Inflammatory macrophage treated with lipopolysaccharide for 1 hour (primary cell): Measurements from ENCODE around the gene GAL3ST2.
"Not testable (repeated sequence)": the region's sequence is repeated elsewhere in the genome, so short reads cannot be mapped to it uniquely, and the experiment has no call there.

Source experiments
- DNase-seq, 2 donors: peaks; one replicate each; pipeline ENCODE4 v3.0.0-alpha.2; 2020 to 2022

The GAL3ST2 gene

GRCh38 chr2:241809383-241810306, 33.0 kb downstream of the GAL3ST2 start:
- DNase-seq: no peak

DNA sequence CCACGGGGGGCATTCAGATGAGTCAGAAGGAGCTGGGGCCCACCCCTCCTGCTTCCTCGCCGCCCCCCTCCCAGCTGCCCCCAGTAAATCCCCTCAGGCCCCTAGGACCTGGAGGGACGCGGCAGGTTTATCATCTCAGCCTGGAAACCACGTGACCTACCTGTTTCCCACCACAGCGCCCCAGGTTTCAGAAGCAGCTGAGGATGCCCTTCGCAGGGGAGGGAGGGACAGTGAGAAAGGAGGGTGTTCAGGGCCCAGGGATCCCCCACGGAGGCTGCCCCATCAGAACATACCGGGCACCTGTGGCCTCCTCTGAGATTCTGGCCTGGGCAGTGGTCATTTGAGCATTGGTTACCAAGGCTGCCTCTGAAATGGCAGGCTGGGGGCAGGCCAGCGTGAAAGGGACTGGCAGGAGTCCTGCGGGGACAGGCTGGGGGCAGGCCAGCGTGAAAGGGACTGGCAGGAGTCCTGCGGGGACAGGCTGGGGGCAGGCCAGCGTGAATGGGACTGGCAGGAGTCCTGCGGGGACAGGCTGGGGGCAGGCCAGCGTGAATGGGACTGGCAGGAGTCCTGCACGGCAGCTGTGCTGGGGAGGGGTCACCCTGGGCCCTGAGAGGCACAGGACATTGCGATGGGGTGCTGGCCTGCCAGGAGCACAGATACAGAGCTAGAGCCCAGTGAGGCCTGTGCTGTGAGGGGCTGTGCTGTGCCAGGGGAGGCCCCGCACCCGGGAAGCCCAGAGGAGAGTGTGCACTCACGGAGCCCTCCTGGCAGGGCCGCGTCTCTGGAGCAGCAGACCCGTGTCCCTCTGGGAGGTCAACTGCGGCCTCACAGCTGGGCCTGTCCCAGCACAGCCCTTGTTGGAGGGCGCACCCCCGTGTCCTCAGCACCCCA, 33.9 kb downstream of the GAL3ST2 start:
- DNase-seq: no peak

- DNase-seq: no peak
Measured at GRCh38 chr2:241811201-241811951, 34.8 kb downstream of the GAL3ST2 start.

- DNase-seq: no peak
Measured at GRCh38 chr2:241811952-241812729, 35.5 kb downstream of the GAL3ST2 start.

GRCh38 chr2:241812730-241813643, 36.4 kb downstream of the GAL3ST2 start:
- no peak for DNase-seq

GRCh38 chr2:241813644-241814392, 37.2 kb downstream of the GAL3ST2 start:
- DNase-seq: peak; percentile 9 to 27

DNA sequence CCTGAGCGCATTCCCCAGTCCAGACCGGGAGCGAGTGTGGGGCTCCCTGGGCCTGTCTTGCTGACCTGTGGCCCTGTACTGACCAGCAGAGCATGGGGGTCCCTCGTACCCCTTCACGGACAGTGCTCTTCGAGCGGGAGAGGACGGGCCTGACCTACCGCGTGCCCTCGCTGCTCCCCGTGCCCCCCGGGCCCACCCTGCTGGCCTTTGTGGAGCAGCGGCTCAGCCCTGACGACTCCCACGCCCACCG, 37.7 kb downstream of the GAL3ST2 start:
- no peak for DNase-seq

DNA sequence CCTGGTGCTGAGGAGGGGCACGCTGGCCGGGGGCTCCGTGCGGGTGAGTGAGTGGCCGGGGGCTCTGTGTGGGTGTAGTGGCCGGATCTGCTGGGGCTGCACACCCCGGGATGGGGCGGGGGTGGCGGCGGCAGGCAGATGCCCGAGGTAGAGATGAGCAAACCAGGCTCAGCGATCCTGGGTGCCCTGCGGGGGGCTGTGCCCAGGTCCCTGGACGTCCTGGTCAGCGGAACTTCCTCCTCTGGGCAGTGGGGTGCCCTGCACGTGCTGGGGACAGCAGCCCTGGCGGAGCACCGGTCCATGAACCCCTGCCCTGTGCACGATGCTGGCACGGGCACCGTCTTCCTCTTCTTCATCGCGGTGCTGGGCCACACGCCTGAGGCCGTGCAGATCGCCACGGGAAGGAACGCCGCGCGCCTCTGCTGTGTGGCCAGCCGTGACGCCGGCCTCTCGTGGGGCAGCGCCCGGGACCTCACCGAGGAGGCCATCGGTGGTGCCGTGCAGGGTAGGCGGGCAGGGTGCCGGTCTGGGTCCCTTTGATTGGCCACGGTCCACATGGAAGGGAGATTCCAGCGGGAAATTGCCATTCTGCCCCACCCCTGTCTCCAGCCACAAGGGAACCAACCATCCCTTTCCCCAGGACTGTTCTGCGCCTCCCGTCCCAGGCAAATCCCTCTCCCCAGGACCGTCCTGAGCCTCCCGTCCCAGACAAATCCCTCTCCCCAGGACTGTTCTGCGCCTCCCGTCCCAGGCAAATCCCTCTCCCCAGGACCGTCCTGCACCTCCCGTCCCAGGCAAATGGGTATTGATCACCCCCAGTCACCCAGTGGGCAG, 38.2 kb downstream of the GAL3ST2 start:
- no peak for DNase-seq

- DNase-seq: no peak
Measured at GRCh38 chr2:241815477-241816430, 39.1 kb downstream of the GAL3ST2 start.

DNA sequence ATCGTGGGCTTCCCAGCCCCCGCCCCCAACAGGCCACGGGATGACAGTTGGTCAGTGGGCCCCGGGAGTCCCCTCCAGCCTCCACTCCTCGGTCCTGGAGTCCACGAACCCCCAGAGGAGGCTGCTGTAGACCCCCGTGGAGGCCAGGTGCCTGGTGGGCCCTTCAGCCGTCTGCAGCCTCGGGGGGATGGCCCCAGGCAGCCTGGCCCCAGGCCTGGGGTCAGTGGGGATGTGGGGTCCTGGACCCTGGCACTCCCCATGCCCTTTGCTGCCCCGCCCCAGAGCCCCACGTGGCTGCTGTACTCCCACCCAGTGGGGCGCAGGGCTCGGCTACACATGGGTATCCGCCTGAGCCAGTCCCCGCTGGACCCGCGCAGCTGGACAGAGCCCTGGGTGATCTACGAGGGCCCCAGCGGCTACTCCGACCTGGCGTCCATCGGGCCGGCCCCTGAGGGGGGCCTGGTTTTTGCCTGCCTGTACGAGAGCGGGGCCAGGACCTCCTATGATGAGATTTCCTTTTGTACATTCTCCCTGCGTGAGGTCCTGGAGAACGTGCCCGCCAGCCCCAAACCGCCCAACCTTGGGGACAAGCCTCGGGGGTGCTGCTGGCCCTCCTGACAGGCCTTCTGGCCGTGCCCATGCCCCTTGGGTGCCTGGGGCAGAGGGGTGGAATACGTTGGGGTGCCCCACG, 40.0 kb downstream of the GAL3ST2 start:
- no peak for DNase-seq

- peak in 1 of 2 donors; percentile 12 for DNase-seq
Measured at GRCh38 chr2:241817126-241817820, 40.7 kb downstream of the GAL3ST2 start.

GRCh38 chr2:241817821-241818215, 41.2 kb downstream of the GAL3ST2 start:
- DNase-seq: not testable (repeated sequence)

DNA sequence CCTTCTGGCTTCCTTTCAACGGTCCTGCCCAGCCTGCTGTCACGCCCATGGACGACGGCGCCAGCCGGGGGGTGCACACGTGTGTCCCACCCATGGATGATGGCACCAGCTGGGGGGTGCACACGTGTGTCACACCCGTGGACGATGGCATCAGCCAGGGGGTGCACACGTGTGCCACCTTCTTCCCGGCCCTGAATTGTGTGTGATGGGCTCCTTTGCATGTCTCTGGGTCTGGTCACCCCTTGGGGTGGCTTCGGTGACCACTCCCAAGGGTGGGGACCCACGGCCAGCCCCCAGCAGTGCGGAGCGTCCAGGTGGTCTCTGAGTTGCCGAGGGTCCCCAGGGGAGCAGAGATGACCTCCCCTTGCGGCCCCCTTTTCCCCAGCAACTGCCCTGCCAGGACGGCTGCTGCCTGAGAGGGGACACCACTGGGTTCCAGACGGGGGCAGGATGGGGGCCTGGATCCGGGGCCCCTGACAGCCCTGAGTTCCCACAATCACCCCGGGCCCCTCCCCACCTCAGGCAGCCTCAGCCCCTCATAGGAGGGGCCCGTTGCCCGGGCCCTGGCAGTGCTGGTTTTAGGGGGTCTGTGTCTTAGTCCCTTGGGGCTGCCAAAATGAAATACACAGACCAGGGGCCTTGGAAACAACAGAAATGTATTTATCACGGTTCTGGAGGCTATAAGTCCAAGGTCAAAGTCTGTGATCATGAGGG, 41.8 kb downstream of the GAL3ST2 start:
- no peak for DNase-seq

- DNase-seq: no peak
Measured at GRCh38 chr2:241818943-241819270, 42.3 kb downstream of the GAL3ST2 start.

- not testable (repeated sequence) for DNase-seq
Measured at GRCh38 chr2:241819947-241820624, 43.5 kb downstream of the GAL3ST2 start.
